ENCODE measurements around the gene CACNB1. TPM values are rescaled to one million over a fixed set of nuclear protein-coding genes. Genes with fewer than 3 reads are reported as not detected.

The CACNB1 gene
- total RNA-seq, 2 donors from 2014 or later = 3.4 to 17.8 TPM

- no peaks in the 10 kb centered on the region for H3K36me3 ChIP-seq
- no peak for DNase-seq (ENCODE audit: low spot score)
- H3K9me3 ChIP-seq = no peaks in the 10 kb centered on the region
- no peaks in the 10 kb centered on the region for H3K27me3 ChIP-seq (replicated peaks; ENCODE audit: insufficient read depth)
- no peak for TF ChIP-seq POLR2AphosphoS5 (IDR thresholded peaks at IDR 0.05)
- TF ChIP-seq CTCF (IDR thresholded peaks at IDR 0.05) = no peak
- no peak for TF ChIP-seq POLR2A (IDR thresholded peaks at IDR 0.05)
- WGBS = 70% methylated on average over 10 of the region's 10 CpGs
- H3K4me3 ChIP-seq = no peak overlapping the region
- H3K27ac ChIP-seq = no peak overlapping the region
- intact Hi-C loops (cut with DNase I) = no loop called here
- no peaks in the 10 kb centered on the region for H3K4me1 ChIP-seq (replicated peaks)
Observed at GRCh38 chr17:39175695-39176093, 21.8 kb downstream of the CACNB1 start.

- TF ChIP-seq POLR2A (IDR thresholded peaks at IDR 0.05) (no peak), POLR2AphosphoS5 (IDR thresholded peaks at IDR 0.05) (no peak), CTCF (IDR thresholded peaks at IDR 0.05) (peak; percentile 58 to 77 (median 71))
- no peaks in the 10 kb centered on the region for H3K9me3 ChIP-seq
- H3K4me1 ChIP-seq (replicated peaks) = no peaks in the 10 kb centered on the region
- 57% methylated on average over 35 of the region's 35 CpGs for WGBS
- no peaks in the 10 kb centered on the region for H3K36me3 ChIP-seq
- DNase-seq (ENCODE audit: low spot score) = peak; percentile 57
- H3K27ac ChIP-seq = no peak overlapping the region
- no peaks in the 10 kb centered on the region for H3K27me3 ChIP-seq (replicated peaks; ENCODE audit: insufficient read depth)
- intact Hi-C loops (cut with DNase I) = no loop called here
- H3K4me3 ChIP-seq = no peak overlapping the region
Observed at GRCh38 chr17:39174920-39175694, 22.4 kb downstream of the CACNB1 start.

DNA sequence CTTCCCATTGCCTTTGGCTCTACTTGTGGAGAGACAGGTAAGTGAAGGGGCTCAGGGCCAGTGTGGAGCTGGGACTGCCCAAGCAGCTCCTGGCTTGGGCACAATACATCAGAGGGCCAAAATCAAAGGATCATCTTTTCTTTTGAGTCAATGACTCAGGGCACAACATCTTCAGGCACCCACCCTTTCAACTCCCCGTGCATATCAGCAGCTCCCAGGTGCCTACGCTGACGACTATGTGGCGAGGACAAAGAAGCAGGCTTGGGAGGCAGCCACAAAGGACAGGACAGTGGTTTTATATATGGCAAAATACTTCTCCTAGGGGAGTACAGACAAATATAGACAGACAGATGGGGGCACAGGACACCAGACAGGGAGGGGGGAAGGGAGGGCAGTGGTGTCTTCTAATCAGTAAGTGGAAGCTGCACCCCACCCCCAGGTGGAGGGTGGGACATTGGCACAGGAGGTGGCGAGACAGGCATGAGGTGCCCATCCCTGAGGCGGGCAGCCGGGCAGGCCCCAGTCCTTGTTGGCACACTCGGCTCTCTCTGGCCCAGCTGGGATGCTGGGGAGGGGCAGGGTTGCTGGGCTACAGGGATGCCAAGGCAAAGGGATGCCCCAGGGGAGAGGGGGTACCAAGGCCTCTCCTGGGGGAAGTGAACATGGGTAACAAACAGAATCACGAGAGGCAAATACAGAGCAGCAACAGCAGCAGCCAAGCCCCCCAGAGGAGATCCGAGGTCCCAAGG, 23.8 kb downstream of the CACNB1 start:
- H3K36me3 ChIP-seq = no peaks in the 10 kb centered on the region
- DNase-seq (ENCODE audit: low spot score) = no peak
- no peaks in the 10 kb centered on the region for H3K27me3 ChIP-seq (replicated peaks; ENCODE audit: insufficient read depth)
- no peaks in the 10 kb centered on the region for H3K9me3 ChIP-seq
- H3K4me3 ChIP-seq = no peak overlapping the region
- intact Hi-C loops (cut with DNase I) = no loop called here
- H3K27ac ChIP-seq = no peak overlapping the region
- H3K4me1 ChIP-seq (replicated peaks) = no peaks in the 10 kb centered on the region
- TF ChIP-seq POLR2A (IDR thresholded peaks at IDR 0.05) (no peak), POLR2AphosphoS5 (IDR thresholded peaks at IDR 0.05) (no peak), CTCF (IDR thresholded peaks at IDR 0.05) (no peak)
- WGBS = 63% methylated on average over 10 of the region's 10 CpGs

DNA sequence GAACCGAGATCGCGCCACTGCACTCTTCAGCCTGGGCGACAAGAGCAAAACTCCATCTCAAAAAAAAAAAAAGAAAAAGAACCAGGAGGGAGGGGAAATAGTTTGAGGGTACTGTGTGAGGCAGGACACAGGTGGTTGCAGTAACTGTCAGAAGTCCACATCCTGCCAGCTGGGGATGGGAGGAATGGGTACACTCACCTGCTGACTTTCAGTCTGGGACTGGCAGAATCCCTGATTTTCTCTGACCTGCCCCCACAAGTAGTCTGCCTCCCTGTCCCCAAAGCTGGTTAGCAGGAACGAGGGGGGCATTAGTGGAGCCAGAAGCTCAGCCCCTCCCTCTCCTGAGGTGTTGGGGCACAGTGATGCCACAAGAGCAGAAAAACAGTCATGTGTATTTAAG, 24.4 kb downstream of the CACNB1 start:
- TF ChIP-seq POLR2A (IDR thresholded peaks at IDR 0.05) (no peak), CTCF (IDR thresholded peaks at IDR 0.05) (no peak), POLR2AphosphoS5 (IDR thresholded peaks at IDR 0.05) (no peak)
- Histone ChIP-seq H3K27ac (no peak overlapping the region), H3K36me3 (no peaks in the 10 kb centered on the region), H3K9me3 (no peaks in the 10 kb centered on the region), H3K4me1 (replicated peaks) (no peaks in the 10 kb centered on the region), H3K4me3 (no peak overlapping the region), H3K27me3 (replicated peaks; ENCODE audit: insufficient read depth) (no peaks in the 10 kb centered on the region)
- intact Hi-C loops (cut with DNase I) = no loop called here
- no peak for DNase-seq (ENCODE audit: low spot score)
- WGBS = 86% methylated on average over 5 of the region's 5 CpGs
